Measurements from ENCODE around the gene TMEM25. TPM values are rescaled to one million over a fixed set of nuclear protein-coding genes. Genes with fewer than 3 reads are reported as not detected.
"Not testable (repeated sequence)": the region's sequence is repeated elsewhere in the genome, so short reads cannot be mapped to it uniquely, and the experiment has no call there.

The TMEM25 gene
- total and polyA plus RNA-seq, 8 donors: 12.2 to 24.9 (median 15.6) TPM

- FAIRE-seq (no peak), ATAC-seq (no peak), DNase-seq (no peak)
- peaks cover 6 to 16% (median 6%) of the 10 kb centered on the region in 3 donors for H3K4me1 ChIP-seq
- H3K27ac ChIP-seq: no peak overlapping the region
- H3K4me3 ChIP-seq: no peak overlapping the region
- no peaks in the 10 kb centered on the region for H3K36me3 ChIP-seq
- 74 to 86% methylated on average over 2 of the region's 2 CpGs for WGBS, 2 donors
- no peaks in the 10 kb centered on the region for H3K9me3 ChIP-seq
- intact Hi-C loops (cut with DNase I): no loop called here
- no peaks in the 10 kb centered on the region for H3K27me3 ChIP-seq
- TF ChIP-seq CTCF (IDR thresholded peaks at IDR 0.05): no peak
These were observed 38.7 kb downstream of the TMEM25 start for GRCh38 chr11:118569670-118570069.

DNA sequence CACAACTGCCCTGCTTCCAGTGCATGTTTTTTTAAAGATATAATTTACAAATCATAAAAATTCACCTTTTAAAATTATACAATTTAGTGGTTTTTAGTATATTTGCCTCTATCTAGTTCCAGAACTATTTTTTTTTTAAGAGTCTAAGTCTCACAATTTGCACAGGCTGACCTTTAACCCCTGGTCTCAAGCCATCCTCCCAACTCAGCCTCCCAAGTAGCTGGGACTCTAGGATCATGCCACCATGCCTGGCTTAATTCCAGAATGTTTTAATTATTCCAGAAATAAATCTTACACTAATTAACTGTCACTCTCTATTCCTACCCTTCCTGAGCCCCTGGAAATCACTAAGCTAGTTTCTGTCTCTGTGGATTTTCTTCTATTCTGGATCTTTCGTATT is 39.8 kb downstream of the TMEM25 start:
- no peak overlapping the region for H3K4me3 ChIP-seq
- no peak for ATAC-seq
- DNase-seq: no peak
- no peak overlapping the region for H3K27ac ChIP-seq
- peaks cover 6 to 27% (median 7%) of the 10 kb centered on the region in 3 donors for H3K4me1 ChIP-seq
- no peaks in the 10 kb centered on the region for H3K36me3 ChIP-seq
- WGBS, 2 donors: 96 to 97% methylated on average over 1 of the region's 1 CpG
- TF ChIP-seq CTCF (IDR thresholded peaks at IDR 0.05): no peak
- no peaks in the 10 kb centered on the region for H3K27me3 ChIP-seq
- no peaks in the 10 kb centered on the region for H3K9me3 ChIP-seq
- intact Hi-C loops (cut with DNase I): no loop called here
- FAIRE-seq: no peak

DNA sequence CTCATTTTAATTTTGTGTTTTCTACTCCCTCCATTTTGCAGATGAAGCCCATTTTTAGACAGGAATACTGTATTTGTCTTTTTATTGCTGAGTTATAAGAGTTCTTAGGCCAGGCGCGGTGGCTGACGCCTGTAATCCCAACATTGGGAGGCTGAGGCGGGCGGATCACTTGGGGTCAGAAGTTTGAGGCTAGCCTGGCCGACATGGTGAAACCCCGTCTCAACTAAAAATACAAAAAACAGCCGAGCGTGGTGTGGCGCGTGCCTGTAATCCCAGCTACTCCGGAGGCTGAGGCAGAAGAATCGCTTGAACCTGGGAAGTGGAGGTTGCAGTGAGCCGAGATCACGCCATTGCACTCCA is 40.7 kb downstream of the TMEM25 start:
- peak in 2 of 4 donors; percentile 8 to 18 for ATAC-seq
- intact Hi-C loops (cut with DNase I); DNase-seq; H3K27me3 ChIP-seq; FAIRE-seq; H3K9me3 ChIP-seq; H3K36me3 ChIP-seq: not testable (repeated sequence)
- H3K4me1 ChIP-seq: peaks cover 10 to 35% (median 11%) of the 10 kb centered on the region in 3 donors
- H3K27ac ChIP-seq: peak overlapping the region; percentile 95 to 99 (median 98)
- 12 to 26% methylated on average over 15 of the region's 15 CpGs for WGBS, 2 donors
- H3K4me3 ChIP-seq: peak overlapping the region; percentile 89 to 95 (median 90)

GRCh38 chr11:118572061-118572980 is 41.3 kb downstream of the TMEM25 start, which contains the start of gene ARCN1:
TSS of gene ARCN1 (plus strand) at chr11:118572409. CDS start at chr11:118572548, 139 bp downstream.
- Histone ChIP-seq H3K27me3 (no peaks in the 10 kb centered on the region), H3K27ac (peak within 1 kb of the TSS; percentile 95 to 99 (median 98)), H3K4me1 (peaks cover 10 to 35% (median 12%) of the 10 kb centered on the region in 3 donors), H3K9me3 (no peaks in the 10 kb centered on the region), H3K36me3 (no peaks in the 10 kb centered on the region), H3K4me3 (peak within 1 kb of the TSS; percentile 89 to 95 (median 90))
- 0% methylated on average over 49 to 55 of the region's 55 CpGs for WGBS, 2 donors
- TF ChIP-seq CTCF (IDR thresholded peaks at IDR 0.05): no peak
- ATAC-seq: peak; percentile 89 to 93 (median 90)
- no peak for FAIRE-seq
- peak; percentile 72 to 93 (median 80) for DNase-seq
- intact Hi-C loops (cut with DNase I): no loop called here

DNA sequence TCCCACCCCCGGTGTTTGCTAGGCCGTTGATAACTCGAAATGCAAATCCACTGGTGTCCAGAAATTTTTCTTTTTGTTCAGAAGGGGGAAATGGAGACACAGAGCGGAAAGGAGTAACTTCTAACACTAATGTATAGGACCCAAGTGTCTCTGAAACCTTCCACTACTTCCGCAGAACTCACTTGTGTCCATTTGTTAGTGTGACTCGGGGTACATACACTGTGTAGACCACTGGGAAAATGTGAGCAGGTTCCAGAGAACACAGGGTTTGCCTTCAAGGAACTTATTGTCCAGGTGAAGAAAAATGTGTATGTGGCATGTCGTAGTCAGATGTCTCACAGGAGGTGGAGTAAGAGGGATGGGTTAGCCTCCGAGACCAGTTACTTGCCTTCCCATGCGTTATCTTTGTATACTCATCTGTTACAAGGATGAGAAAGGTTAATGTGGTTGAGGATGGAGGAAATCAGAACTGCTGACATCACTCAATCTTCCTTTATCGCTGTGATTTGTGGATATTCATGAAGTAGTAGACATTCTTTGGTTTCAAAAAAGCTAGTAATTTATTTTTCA is 42.1 kb downstream of the TMEM25 start:
- no peak for TF ChIP-seq CTCF (IDR thresholded peaks at IDR 0.05)
- Histone ChIP-seq H3K27ac (peak overlapping the region; percentile 95 to 99 (median 98)), H3K4me1 (peaks cover 10 to 36% (median 17%) of the 10 kb centered on the region in 3 donors), H3K27me3 (no peaks in the 10 kb centered on the region), H3K9me3 (no peaks in the 10 kb centered on the region), H3K4me3 (peak overlapping the region; percentile 89 to 95 (median 90)), H3K36me3 (no peaks in the 10 kb centered on the region)
- DNase-seq: no peak
- intact Hi-C loops (cut with DNase I): no loop called here
- peak; percentile 30 to 58 (median 42) for ATAC-seq
- 1 to 2% methylated on average over 10 of the region's 10 CpGs for WGBS, 2 donors
- FAIRE-seq: no peak
